CD4-positive, alpha-beta T cell treated with Interleukin-1 beta for 1 hour (primary cell): ENCODE results near the gene ABLIM2.

Experiments
- DNase-seq, 2 donors: peaks; one replicate each; pipeline ENCODE4 v3.0.0-alpha.2; 2020 to 2022

Gene ABLIM2

GRCh38 chr4:8101213-8102075, 57.2 kb downstream of the ABLIM2 start:
- no peak for DNase-seq

GRCh38 chr4:8099981-8100464, 58.6 kb downstream of the ABLIM2 start:
- no peak for DNase-seq

- no peak for DNase-seq
These were observed 60.1 kb downstream of the ABLIM2 start for GRCh38 chr4:8098506-8098905.

- no peak for DNase-seq
These were observed 60.8 kb downstream of the ABLIM2 start for GRCh38 chr4:8097721-8098345.

GRCh38 chr4:8097141-8097541, 61.5 kb downstream of the ABLIM2 start:
- DNase-seq, result no peak

- DNase-seq, result no peak
These were observed 61.9 kb downstream of the ABLIM2 start for GRCh38 chr4:8096690-8097061.

GRCh38 chr4:8095956-8096689, 62.5 kb downstream of the ABLIM2 start:
- no peak for DNase-seq

GRCh38 chr4:8093587-8094274, 64.9 kb downstream of the ABLIM2 start:
- DNase-seq, result no peak

- no peak for DNase-seq
These were observed 66.3 kb downstream of the ABLIM2 start for GRCh38 chr4:8092282-8092681.

GRCh38 chr4:8090744-8091301, 67.8 kb downstream of the ABLIM2 start:
- no peak for DNase-seq

GRCh38 chr4:8090312-8090711, 68.3 kb downstream of the ABLIM2 start:
- no peak for DNase-seq

GRCh38 chr4:8089862-8090261, 68.8 kb downstream of the ABLIM2 start:
- no peak for DNase-seq

- no peak for DNase-seq
These were observed 69.6 kb downstream of the ABLIM2 start for GRCh38 chr4:8088966-8089491.

GRCh38 chr4:8087921-8088495, 70.6 kb downstream of the ABLIM2 start:
- no peak for DNase-seq

GRCh38 chr4:8086783-8087445, 71.7 kb downstream of the ABLIM2 start:
- DNase-seq, result no peak

- no peak for DNase-seq
These were observed 73.0 kb downstream of the ABLIM2 start for GRCh38 chr4:8085491-8086117.

- DNase-seq, result no peak
These were observed 73.7 kb downstream of the ABLIM2 start for GRCh38 chr4:8084712-8085490.

GRCh38 chr4:8084031-8084660, 74.5 kb downstream of the ABLIM2 start:
- no peak for DNase-seq

GRCh38 chr4:8083086-8083825, 75.4 kb downstream of the ABLIM2 start:
- no peak for DNase-seq
